22Rv1 (cell line): ENCODE data around the gene CSH1.

Experiments used
- ZFX ChIP-seq: fragments of 450-650 bp; IDR thresholded peaks from 2 replicates; pipeline ENCODE4 v1.6.1; 2017; ENCODE audit warnings: antibody characterized with exemption, borderline replicate concordance
- TF ChIP-seq, protein P1 (sequence below): fragments of 450-650 bp; IDR thresholded peaks from 2 replicates; pipeline ENCODE4 v1.5.1; 2017; ENCODE audit warnings: mild to moderate bottlenecking

DNA sequence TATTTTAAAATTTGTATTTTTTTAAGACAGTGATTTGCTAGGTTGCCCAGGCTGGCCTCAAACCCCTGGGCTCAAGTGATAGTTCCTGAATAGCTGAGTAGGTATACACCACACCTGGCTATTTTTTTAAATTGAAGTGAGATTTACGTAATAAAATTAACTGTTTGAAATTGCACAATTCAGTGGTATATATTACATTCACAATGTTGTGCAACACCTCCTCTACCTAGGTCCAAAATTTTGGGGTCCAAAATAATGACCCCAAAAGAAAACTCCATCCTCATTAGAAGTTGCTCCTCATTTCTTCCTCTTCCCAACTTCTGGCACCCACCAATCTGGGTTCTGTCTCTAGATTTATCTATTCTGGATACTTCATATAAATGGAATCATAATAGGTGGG lies 50.9 kb downstream of the CSH1 start:
- TF ChIP-seq, protein P1, sequence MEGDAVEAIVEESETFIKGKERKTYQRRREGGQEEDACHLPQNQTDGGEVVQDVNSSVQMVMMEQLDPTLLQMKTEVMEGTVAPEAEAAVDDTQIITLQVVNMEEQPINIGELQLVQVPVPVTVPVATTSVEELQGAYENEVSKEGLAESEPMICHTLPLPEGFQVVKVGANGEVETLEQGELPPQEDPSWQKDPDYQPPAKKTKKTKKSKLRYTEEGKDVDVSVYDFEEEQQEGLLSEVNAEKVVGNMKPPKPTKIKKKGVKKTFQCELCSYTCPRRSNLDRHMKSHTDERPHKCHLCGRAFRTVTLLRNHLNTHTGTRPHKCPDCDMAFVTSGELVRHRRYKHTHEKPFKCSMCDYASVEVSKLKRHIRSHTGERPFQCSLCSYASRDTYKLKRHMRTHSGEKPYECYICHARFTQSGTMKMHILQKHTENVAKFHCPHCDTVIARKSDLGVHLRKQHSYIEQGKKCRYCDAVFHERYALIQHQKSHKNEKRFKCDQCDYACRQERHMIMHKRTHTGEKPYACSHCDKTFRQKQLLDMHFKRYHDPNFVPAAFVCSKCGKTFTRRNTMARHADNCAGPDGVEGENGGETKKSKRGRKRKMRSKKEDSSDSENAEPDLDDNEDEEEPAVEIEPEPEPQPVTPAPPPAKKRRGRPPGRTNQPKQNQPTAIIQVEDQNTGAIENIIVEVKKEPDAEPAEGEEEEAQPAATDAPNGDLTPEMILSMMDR = no peak
- no peak for TF ChIP-seq ZFX
